Stimulated activated CD8-positive, alpha-beta memory T cell treated with anti-CD3 and anti-CD28 coated beads, Interleukin-4, amount 100 ng/mL, for 4 hours (primary cell): Measurements from ENCODE around the gene RPAP2.

Source experiments
- DNase-seq, 2 donors: peaks; one replicate each; pipeline ENCODE4 v3.0.0-alpha.2; 2020; ENCODE audit warnings: low read depth in 2 of 2, low spot score in 1 of 2

The RPAP2 gene

DNA sequence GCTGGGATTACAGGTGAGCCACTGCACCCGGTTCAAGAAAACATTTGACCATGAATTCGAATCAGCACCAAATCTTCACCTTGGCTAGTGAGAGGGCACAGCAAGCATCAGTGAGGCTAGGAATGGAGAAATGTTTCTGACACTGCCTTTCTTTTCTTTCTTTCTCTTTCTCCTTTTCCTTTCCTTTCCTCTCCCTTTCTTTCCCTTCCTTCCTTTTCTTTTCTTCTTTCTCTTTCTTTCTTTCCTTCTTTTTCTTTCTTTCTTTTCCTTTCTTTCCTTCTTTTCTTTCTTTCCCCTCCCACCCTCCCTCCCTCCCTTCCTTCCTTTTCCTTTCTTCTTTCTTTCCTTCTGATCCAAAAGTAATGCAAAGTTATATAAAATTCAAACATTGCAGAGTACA is 147.0 kb downstream of the RPAP2 start:
- no peak for DNase-seq

GRCh38 chr1:92446546-92446945 is 147.7 kb downstream of the RPAP2 start:
- DNase-seq: no peak

DNA sequence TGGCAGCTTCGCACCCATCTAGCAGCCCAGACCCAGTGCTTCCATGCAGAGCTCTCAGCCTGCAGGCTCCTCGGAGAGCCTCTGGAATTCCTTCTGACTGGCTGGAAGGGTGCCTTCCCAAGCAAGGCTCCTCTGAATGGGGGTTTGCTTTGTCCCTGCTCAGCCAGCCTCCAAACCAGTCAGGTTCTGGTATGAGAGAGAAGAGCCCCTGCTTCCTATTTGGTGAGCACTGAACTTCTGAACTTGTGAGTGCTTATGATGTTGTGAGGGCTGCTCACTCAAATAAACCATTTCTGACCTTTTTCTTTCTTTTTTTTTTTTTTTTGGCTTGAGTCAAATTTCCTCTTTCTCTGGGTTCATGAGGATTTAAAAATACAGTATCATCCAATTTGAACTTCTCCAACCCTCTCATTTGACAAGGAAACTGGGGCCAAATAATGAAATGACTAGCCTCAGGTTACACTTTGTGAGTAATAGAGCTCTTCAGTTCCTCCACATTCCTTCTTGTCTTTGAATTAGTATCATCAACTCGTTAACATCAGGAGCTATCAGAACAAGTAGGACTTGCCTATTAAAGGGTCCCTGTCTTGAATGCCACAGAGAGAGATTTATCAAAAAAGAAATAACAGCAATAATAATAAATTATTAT is 148.3 kb downstream of the RPAP2 start:
- DNase-seq: no peak

GRCh38 chr1:92447976-92448375 is 149.1 kb downstream of the RPAP2 start:
- DNase-seq: no peak
